HepG2 (cell line): ENCODE data around the gene ALPK1. TPM values are rescaled to one million over a fixed set of nuclear protein-coding genes. Genes with fewer than 3 reads are reported as not detected.

Experiments used
- ATAC-seq: fragments of 200-7000 bp; cut with Tn5 transposase; 3 replicates; pipeline ENCODE4 v1.9.1; 2020; ENCODE audit warnings: mild to moderate bottlenecking, moderate library complexity
- BruUV-seq: library from RNA; stranded (reverse); fragments of 400-500 nt; replicated peaks from 2 replicates; lab custom pipeline; 2021; lab: Mats Ljungman, UMichigan
- CTCF ChIA-PET: fragments of 300-600 bp; formaldehyde crosslinking; extraction: SDS; loops from one replicate; lab custom pipeline; 2021; ENCODE audit warnings: low total read pairs, inconsistent platforms, low intra/inter-chr PET ratio; lab: Yijun Ruan, JAX
- POLR2A ChIA-PET: fragments of 350-600 bp; sonication (Branson Sonifier 250); formaldehyde crosslinking; loops from one replicate; lab custom pipeline; 2020; ENCODE audit warnings: antibody characterized with exemption, inconsistent platforms; lab: Yijun Ruan, JAX
- DNase-seq: peaks from one replicate; pipeline ENCODE4 v3.0.0-alpha.2; 2015; ENCODE audit warnings: low spot score
- FAIRE-seq: peaks from 3 replicates; lab custom pipeline; 2011; peaks lifted over from hg19 to GRCh38; lab: Jason Lieb, UNC
- H2AFZ ChIP-seq: one replicate; pipeline ENCODE4 v1.6.1; 2011; ENCODE audit warnings: low read length, inconsistent platforms
- H3K27ac ChIP-seq: fragments of 300-600 bp; 3 replicates; pipeline ENCODE4 v1.8.0; 2011; ENCODE audit warnings: mixed run types, mild to moderate bottlenecking, mixed read lengths, low read length, inconsistent platforms; ENCODE audit not compliant: insufficient read depth; ENCODE audit errors: extremely low read length
- H3K27me3 ChIP-seq, 2 experiments: fragments of 200-600 bp in 1 of 2; 2 replicates in 1 of 2; 3 replicates in 1 of 2; pipeline versions ENCODE4 v1.6.0 to v1.8.0; 2011; ENCODE audit warnings: low read length in 2 of 2, mild to moderate bottlenecking in 2 of 2, moderate library complexity in 2 of 2, inconsistent platforms in 1 of 2; ENCODE audit not compliant: insufficient read depth in 2 of 2, control insufficient read depth in 1 of 2
- H3K36me3 ChIP-seq, 2 experiments: fragments of 200-600 bp in 1 of 2; replicated peaks in 1 of 2; 2 replicates in 1 of 2; 3 replicates in 1 of 2; pipeline versions ENCODE4 v1.5.1 to v1.8.0; 2011; ENCODE audit warnings: low read length in 2 of 2, inconsistent platforms in 1 of 2; ENCODE audit not compliant: insufficient read depth in 2 of 2, control insufficient read depth in 1 of 2
- H3K4me1 ChIP-seq: 2 replicates; pipeline ENCODE4 v1.5.1; 2012; ENCODE audit warnings: low read length, inconsistent platforms; ENCODE audit not compliant: insufficient read depth
- H3K4me2 ChIP-seq: 2 replicates; pipeline ENCODE4 v1.6.0; 2011; ENCODE audit warnings: low read depth, low read length, inconsistent platforms
- H3K4me3 ChIP-seq, 3 experiments: fragments of 200-600 bp in 1 of 3; sonication (generic), shearing (Covaris generic) in 1 of 3; replicated peaks in 1 of 3; 2 replicates each; pipeline ENCODE4 v1.5.1; 2011 to 2016; ENCODE audit warnings: low read length in 3 of 3, inconsistent platforms in 2 of 3, low read depth in 2 of 3, mild to moderate bottlenecking in 2 of 3, control low read depth in 1 of 3, mixed read lengths in 1 of 3; ENCODE audit not compliant: insufficient read depth in 1 of 3
- H3K79me2 ChIP-seq: one replicate; pipeline ENCODE4 v1.6.1; 2011; ENCODE audit warnings: low read length, inconsistent platforms; ENCODE audit not compliant: insufficient read depth
- H3K9ac ChIP-seq: 2 replicates; pipeline ENCODE4 v1.6.0; 2011; ENCODE audit warnings: mild to moderate bottlenecking, low read depth, low read length, inconsistent platforms; ENCODE audit not compliant: insufficient read depth
- H3K9me3 ChIP-seq: 2 replicates; pipeline ENCODE4 v1.5.1; 2012; ENCODE audit warnings: mild to moderate bottlenecking, low read length
- H4K20me1 ChIP-seq: 2 replicates; pipeline ENCODE4 v1.6.0; 2011; ENCODE audit warnings: inconsistent platforms, mild to moderate bottlenecking, low read length, moderate library complexity; ENCODE audit not compliant: insufficient read depth
- ARNTL ChIP-seq: sonication (generic); formaldehyde crosslinking; IDR thresholded peaks from 2 replicates; pipeline ENCODE4 v1.4.0; 2020; ENCODE audit warnings: mild to moderate bottlenecking, missing genetic modification reagents
- ASH2L ChIP-seq: fragments of 300-600, 200-600 bp; sonication (generic); IDR thresholded peaks from 2 replicates; pipeline ENCODE4 v1.7.0; 2017; ENCODE audit warnings: low read depth, mild to moderate bottlenecking, moderate library complexity, mixed read lengths, low read length; ENCODE audit not compliant: insufficient read length
- HNF4A ChIP-seq: sonication (generic); formaldehyde crosslinking; IDR thresholded peaks from 2 replicates; pipeline ENCODE4 v1.4.0; 2020; ENCODE audit warnings: missing genetic modification reagents
- KMT2A ChIP-seq: sonication (generic); formaldehyde crosslinking; IDR thresholded peaks from 2 replicates; pipeline ENCODE4 v1.4.0; 2020; ENCODE audit warnings: missing genetic modification reagents
- NR0B2 ChIP-seq: sonication (generic); formaldehyde crosslinking; IDR thresholded peaks from 2 replicates; pipeline ENCODE4 v1.4.0; 2020; ENCODE audit warnings: mild to moderate bottlenecking, missing genetic modification reagents
- NR2F2 ChIP-seq: IDR thresholded peaks from 2 replicates; pipeline ENCODE4 v1.6.1; 2012; ENCODE audit warnings: low read depth, inconsistent platforms, borderline replicate concordance
- PPARG ChIP-seq: conservative IDR thresholded peaks from 2 replicates; pipeline ENCODE4 v1.6.1; 2016; ENCODE audit warnings: missing biosample characterization, missing genetic modification reagents
- TAF1 ChIP-seq: sonication (generic); formaldehyde crosslinking; IDR thresholded peaks from 2 replicates; pipeline ENCODE4 v1.4.0; 2020; ENCODE audit warnings: missing genetic modification reagents
- ZNF260 ChIP-seq: sonication (generic); formaldehyde crosslinking; IDR thresholded peaks from 2 replicates; pipeline ENCODE4 v1.4.0; 2020; ENCODE audit warnings: missing genetic modification reagents, low read depth, mild to moderate bottlenecking, borderline replicate concordance
- ZNF333 ChIP-seq: sonication (generic); formaldehyde crosslinking; IDR thresholded peaks from 2 replicates; pipeline ENCODE4 v1.4.0; 2020; ENCODE audit warnings: mild to moderate bottlenecking, missing genetic modification reagents, borderline replicate concordance
- ZNF761 ChIP-seq: sonication (generic); formaldehyde crosslinking; conservative IDR thresholded peaks from 2 replicates; pipeline ENCODE4 v1.4.0; 2020; ENCODE audit warnings: mild to moderate bottlenecking, missing genetic modification reagents
- ZXDC ChIP-seq: sonication (generic); formaldehyde crosslinking; IDR thresholded peaks from 2 replicates; pipeline ENCODE4 v1.5.0; 2020; ENCODE audit warnings: mild to moderate bottlenecking, missing genetic modification reagents
- WGBS: methylation state at CpG from one replicate; pipeline ENCODE4 v1.1.6; 2017; ENCODE audit warnings: low lambda C conversion rate; 5-methylcytosine and 5-hydroxymethylcytosine counted together
- in situ Hi-C: cut with HindIII; loops from 2 replicates; pipeline ENCODE4 v1.10.0; 2017; ENCODE audit warnings: low pct_unique_long_range_greater_than_20kb; ENCODE audit not compliant: extremely low pct_ligation_motif_present
- intact Hi-C: fragments of 100-400 bp; cut with micrococcal nuclease; formaldehyde crosslinking; loops from one replicate; pipeline ENCODE4 v1.10.0; 2022; ENCODE audit not compliant: unreplicated experiment
- polyA plus RNA-seq, 8 experiments: library from polyadenylated mRNA; depleted of rRNA in 3 of 8; stranded (reverse) in 7 of 8; unstranded in 1 of 8; fragments of >200 nt; fragmentation: Illumina TruSeq in 4 of 8; extraction: Trizol in 4 of 8; gene quantifications; 2 replicates each; pipeline versions ENCODE4 v1.2.1 to v1.2.3, GENCODE V29; 2011 to 2016; ENCODE audit warnings: low read depth in 4 of 8, missing spikeins in 1 of 8, mixed read lengths in 1 of 8; ENCODE audit not compliant: insufficient read depth in 1 of 8
- total RNA-seq, 5 experiments: library from RNA; depleted of rRNA; stranded (reverse); fragments of >200 nt; fragmentation: Illumina TruSeq; extraction: Trizol; gene quantifications; 2 replicates each; pipeline ENCODE4 v1.2.3, GENCODE V29; 2016; ENCODE audit warnings: low read depth in 1 of 5

ALPK1 gene
- total and polyA plus RNA-seq, 2 of the 13 experiments (the other 11 are each of a cell fraction or from before 2014, with no cell fraction given) = 0.61 to 1.3 TPM

- Histone ChIP-seq H3K9ac (no peak overlapping the region), H3K4me3 (no peak overlapping the region), H3K79me2 (no peaks in the 10 kb centered on the region), H3K4me1 (no peaks in the 10 kb centered on the region), H3K27ac (no peak overlapping the region)
- intact Hi-C loops (no loop called here), in situ Hi-C loops (no loop called here)
- no peak for ATAC-seq
- 49% methylated on average over 5 of the region's 5 CpGs for WGBS
- CTCF ChIA-PET = no interaction called here
- TF ChIP-seq ARNTL (CRISPR knock-in tag) = no peak
- TF ChIP-seq NR2F2 = no peak
- no peak for TF ChIP-seq ZNF260 (CRISPR knock-in tag)
- TF ChIP-seq ZNF761 = no peak
- no peak for TF ChIP-seq HNF4A (CRISPR knock-in tag)
- no peak for TF ChIP-seq ZNF333 (CRISPR knock-in tag)
- TF ChIP-seq KMT2A (CRISPR knock-in tag) = no peak
- TF ChIP-seq ASH2L = no peak
- TF ChIP-seq TAF1 = no peak
- no peak for TF ChIP-seq NR0B2 (CRISPR knock-in tag)
- no peak for TF ChIP-seq PPARG (CRISPR knock-in tag)
- TF ChIP-seq ZXDC (CRISPR knock-in tag) = no peak
- TF ChIP-seq, all 625 proteins: peak for 0
- Histone ChIP-seq H3K4me2 (no peak overlapping the region), H2AFZ (no peak overlapping the region), H4K20me1 (no peaks in the 10 kb centered on the region), H3K36me3 (no peaks in the 10 kb centered on the region), H3K9me3 (no peaks in the 10 kb centered on the region), H3K27me3 (no peaks in the 10 kb centered on the region)
- DNase-seq = no peak
- FAIRE-seq = no peak
- BruUV-seq = no TSS peak
- POLR2A ChIA-PET = no interaction called here
Measured at GRCh38 chr4:112312610-112313239, 15.6 kb downstream of the ALPK1 start.
